ENCODE measurements around the gene LRCOL1. TPM values are rescaled to one million over a fixed set of nuclear protein-coding genes. Genes with fewer than 3 reads are reported as not detected.

The LRCOL1 gene
- total and polyA plus RNA-seq, 10 donors, result 0.54 to 4.1 (median 1.4) TPM; not detected in 2

GRCh38 chr12:132570635-132571034 is 39.7 kb downstream of the LRCOL1 start:
- DNase-seq, result no peak
- 93 to 99% (median 94%) methylated on average over 13 to 26 of the region's 26 CpGs for WGBS, 5 donors
- intact Hi-C loops (cut with DNase I; ENCODE audit: low total_unique reads), result no loop called here

GRCh38 chr12:132569856-132570480 is 40.4 kb downstream of the LRCOL1 start:
- Histone ChIP-seq H3K36me3 (peaks cover 0 to 100% (median 37%) of the 10 kb centered on the region in 6 donors), H3K27ac (no peak overlapping the region), H3K27me3 (replicated peaks in 1 of 7) (no peaks in the 10 kb centered on the region), H3K4me3 (no peak overlapping the region), H3K9me3 (no peaks in the 10 kb centered on the region), H3K4me1 (peaks cover 0 to 12% (median 4%) of the 10 kb centered on the region in 6 donors)
- 96 to 100% (median 97%) methylated on average over 13 to 55 of the region's 55 CpGs for WGBS, 5 donors
- DNase-seq, result no peak
- TF ChIP-seq CTCF (IDR thresholded peaks at IDR 0.05 in 8 of 11, conservative IDR thresholded peaks at IDR 0.05 in 3 of 11), result no peak
- no peak for TF ChIP-seq POLR2AphosphoS5 (IDR thresholded peaks at IDR 0.05)
- TF ChIP-seq POLR2A (IDR thresholded peaks at IDR 0.05), result no peak
- intact Hi-C loops (cut with DNase I; ENCODE audit: low total_unique reads), result no loop called here

More at GRCh38 chr12:132570635-132571034, 39.7 kb downstream of the LRCOL1 start:
- H3K4me3 ChIP-seq, result no peak overlapping the region
- H3K27ac ChIP-seq, result no peak overlapping the region
- TF ChIP-seq POLR2A (IDR thresholded peaks at IDR 0.05) (no peak), POLR2AphosphoS5 (IDR thresholded peaks at IDR 0.05) (no peak), CTCF (IDR thresholded peaks at IDR 0.05 in 8 of 11, conservative IDR thresholded peaks at IDR 0.05 in 3 of 11) (no peak)
- peaks cover 0 to 12% (median 4%) of the 10 kb centered on the region in 6 donors for H3K4me1 ChIP-seq
- no peaks in the 10 kb centered on the region for H3K9me3 ChIP-seq
- peaks cover 0 to 100% (median 43%) of the 10 kb centered on the region in 6 donors for H3K36me3 ChIP-seq
- no peaks in the 10 kb centered on the region for H3K27me3 ChIP-seq (replicated peaks in 1 of 7)

- peaks cover 0 to 12% (median 4%) of the 10 kb centered on the region in 6 donors for H3K4me1 ChIP-seq
- no peaks in the 10 kb centered on the region for H3K27me3 ChIP-seq (replicated peaks in 1 of 7)
- intact Hi-C loops (cut with DNase I; ENCODE audit: low total_unique reads), result no loop called here
- TF ChIP-seq CTCF (IDR thresholded peaks at IDR 0.05 in 8 of 11, conservative IDR thresholded peaks at IDR 0.05 in 3 of 11), result no peak
- TF ChIP-seq POLR2AphosphoS5 (IDR thresholded peaks at IDR 0.05), result peak in 2 of 3 donors; percentile 58 to 60
- no peak for TF ChIP-seq POLR2A (IDR thresholded peaks at IDR 0.05)
- H3K36me3 ChIP-seq, result peaks cover 0 to 95% (median 27%) of the 10 kb centered on the region in 6 donors
- WGBS, 5 donors, result 76 to 81% (median 78%) methylated on average over 10 to 17 of the region's 17 CpGs
- no peak overlapping the region for H3K27ac ChIP-seq
- DNase-seq, result no peak
- no peak overlapping the region for H3K4me3 ChIP-seq
- no peaks in the 10 kb centered on the region for H3K9me3 ChIP-seq
These were observed 41.4 kb downstream of the LRCOL1 start for GRCh38 chr12:132568826-132569480.

GRCh38 chr12:132568301-132568700 is 42.1 kb downstream of the LRCOL1 start:
- DNase-seq, result no peak
- WGBS, 5 donors, result 90 to 93% (median 92%) methylated on average over 15 to 16 of the region's 16 CpGs
- Histone ChIP-seq H3K9me3 (no peaks in the 10 kb centered on the region), H3K27ac (no peak overlapping the region), H3K4me3 (no peak overlapping the region), H3K27me3 (replicated peaks in 1 of 7) (no peaks in the 10 kb centered on the region), H3K36me3 (peaks cover 0 to 91% (median 23%) of the 10 kb centered on the region in 6 donors), H3K4me1 (peaks cover 0 to 12% (median 4%) of the 10 kb centered on the region in 6 donors)
- intact Hi-C loops (cut with DNase I; ENCODE audit: low total_unique reads), result no loop called here
- TF ChIP-seq POLR2A (IDR thresholded peaks at IDR 0.05) (no peak), POLR2AphosphoS5 (IDR thresholded peaks at IDR 0.05) (no peak), CTCF (IDR thresholded peaks at IDR 0.05 in 8 of 11, conservative IDR thresholded peaks at IDR 0.05 in 3 of 11) (no peak)

Measured in spleen (tissue), 11 donors.